PC-9 (cell line): ENCODE results near the gene ACAD11. TPM values are rescaled to one million over a fixed set of nuclear protein-coding genes. Genes with fewer than 3 reads are reported as not detected.

Source experiments
- Bru-seq: library from RNA; stranded (reverse); fragments of 400-500 nt; gene quantifications from one replicate; lab custom pipeline; 2021; lab: Mats Ljungman, UMichigan
- BruChase-seq, 2 experiments: library from RNA; stranded (reverse); fragments of 400-500 nt; gene quantifications; one replicate each; lab custom pipeline; 2021; lab: Mats Ljungman, UMichigan
- BruUV-seq: library from RNA; stranded (reverse); fragments of 400-500 nt; replicated peaks from 2 replicates; lab custom pipeline; 2021; lab: Mats Ljungman, UMichigan
- CTCF ChIA-PET: fragments of 300-600 bp; sonication (Branson Sonifier 250); formaldehyde crosslinking; loops from one replicate; lab custom pipeline; 2022; ENCODE audit warnings: antibody characterized with exemption; lab: Charles Lee
- POLR2A ChIA-PET: fragments of 300-600 bp; sonication (Branson Sonifier 250); formaldehyde crosslinking; loops from one replicate; lab custom pipeline; 2022; ENCODE audit warnings: antibody characterized with exemption; ENCODE audit not compliant: unreplicated experiment; lab: Charles Lee
- DNase-seq, 2 experiments: peaks; one replicate each; pipeline versions ENCODE4 v3.0.0 to v3.0.0-alpha.2; 2015 to 2022; ENCODE audit warnings: mixed read lengths in 1 of 2
- H2AFZ ChIP-seq: fragments of 200-600 bp; sonication (generic); 2 replicates; pipeline ENCODE4 v1.8.1; 2017; ENCODE audit warnings: antibody characterized with exemption
- H3F3A ChIP-seq: fragments of 200-600 bp; sonication (generic); 2 replicates; pipeline ENCODE4 v1.8.1; 2017; ENCODE audit warnings: antibody characterized with exemption, mild to moderate bottlenecking, low read depth; ENCODE audit not compliant: insufficient read depth
- H3K27ac ChIP-seq: fragments of 200-600 bp; sonication (generic); 2 replicates; pipeline ENCODE4 v1.6.1; 2016; ENCODE audit warnings: mixed run types
- H3K27me3 ChIP-seq: fragments of 200-600 bp; sonication (generic); 2 replicates; pipeline ENCODE4 v1.6.1; 2016; ENCODE audit warnings: low read depth, mixed run types; ENCODE audit not compliant: insufficient read depth
- H3K36me3 ChIP-seq: fragments of 200-600 bp; sonication (generic); 2 replicates; pipeline ENCODE4 v1.6.1; 2016; ENCODE audit warnings: low read depth, mixed run types
- H3K4me1 ChIP-seq: fragments of 200-600 bp; sonication (generic); replicated peaks from 2 replicates; pipeline ENCODE4 v1.6.1; 2016; ENCODE audit warnings: mixed run types; ENCODE audit not compliant: insufficient read depth
- H3K4me2 ChIP-seq: fragments of 200-600 bp; sonication (generic); 2 replicates; pipeline ENCODE4 v1.6.1; 2017; ENCODE audit warnings: mixed run types
- H3K4me3 ChIP-seq: fragments of 200-600 bp; sonication (generic); 2 replicates; pipeline ENCODE4 v1.6.1; 2016; ENCODE audit warnings: mixed run types
- H3K79me2 ChIP-seq: fragments of 200-600 bp; sonication (generic); 2 replicates; pipeline ENCODE4 v1.6.1; 2017; ENCODE audit warnings: low read depth, mixed run types
- H3K9me2 ChIP-seq: fragments of 200-600 bp; sonication (generic); 2 replicates; pipeline ENCODE4 v1.8.1; 2017; ENCODE audit warnings: mild to moderate bottlenecking; ENCODE audit not compliant: insufficient read depth
- H3K9me3 ChIP-seq: fragments of 200-600 bp; sonication (generic); 2 replicates; pipeline ENCODE4 v1.8.1; 2016; ENCODE audit warnings: low read depth; ENCODE audit not compliant: insufficient read depth
- H4K20me1 ChIP-seq: fragments of 200-600 bp; sonication (generic); 2 replicates; pipeline ENCODE4 v1.8.1; 2017; ENCODE audit not compliant: insufficient read depth
- CTCF ChIP-seq: fragments of 200-600 bp; sonication (generic); conservative IDR thresholded peaks from 2 replicates; pipeline ENCODE4 v1.6.1; 2017; ENCODE audit warnings: mixed run types, antibody characterized with exemption, mild to moderate bottlenecking, moderate library complexity
- EZH2 ChIP-seq: fragments of 200-600 bp; sonication (generic); IDR thresholded peaks from 2 replicates; pipeline ENCODE4 v1.8.0; 2017; ENCODE audit warnings: antibody characterized with exemption, low read depth
- intact Hi-C: fragments of 100-400 bp; cut with micrococcal nuclease; formaldehyde crosslinking; loops from one replicate; pipeline ENCODE4 v1.10.0; 2022; ENCODE audit not compliant: unreplicated experiment
- long read RNA-seq: library from polyadenylated mRNA; stranded (forward); transcript quantifications from one replicate; pipeline ENCODE4 v2.0.0, GENCODE V29; 2022
- total RNA-seq: library from RNA; stranded (reverse); gene quantifications from 2 replicates; pipeline ENCODE4 v1.2.3, GENCODE V29; 2021

The ACAD11 gene
- total RNA-seq (13.2 and 18.5 TPM in 2 replicates), Bru-seq, nascent RNA (percentile 52 among the genes with signal in this experiment), BruChase-seq, experiment 1, labeled RNA remaining after a 2-hour chase (percentile 78 among the genes with signal in this experiment), BruChase-seq, experiment 2, labeled RNA remaining after a 6-hour chase (percentile 76 among the genes with signal in this experiment)
- long read RNA-seq, full-length matches to known transcripts = 3 of 7 reads
- long read RNA-seq, partial matches to known transcripts = 1 of 7 reads
- long read RNA-seq, other reads (novel, unspliced or antisense) = 3 of 7 reads

- Histone ChIP-seq H3K9me2 (no peaks in the 10 kb centered on the region), H3K4me1 (peaks cover 23% of the 10 kb centered on the region), H3F3A (peaks cover 10% of the 10 kb centered on the region; the same call in 1 of the 2 replicates), H3K4me2 (peak within 1 kb of the TSS; percentile 94), H3K79me2 (peaks cover 44% of the 10 kb centered on the region), H3K27ac (peak within 1 kb of the TSS; percentile 70), H3K36me3 (0 out of 2 replicates have a peak, but pooled peaks cover 3% of the 10 kb centered on the region), H3K9me3 (no peaks in the 10 kb centered on the region), H2AFZ (peak within 1 kb of the TSS; percentile 97), H3K4me3 (peak within 1 kb of the TSS; percentile 82), H3K27me3 (no peaks in the 10 kb centered on the region), H4K20me1 (no peaks in the 10 kb centered on the region)
- intact Hi-C loops = no loop called here
- peak; percentile 56 to 69 for DNase-seq
- POLR2A ChIA-PET = interaction anchor here (0.7 kb wide), 2 partner anchors 25 to 1828 kb away, joined by 4 to 5 read pairs; no protein-coding TSS in a partner anchor
- TSS peak; percentile 67 for BruUV-seq
- CTCF ChIA-PET = no interaction called here
- TF ChIP-seq EZH2 = no peak
- TF ChIP-seq CTCF = peak; percentile 58; the same call in 1 of the 2 replicates
Measured at GRCh38 chr3:132659365-132660051, at the start of gene ACAD11. Gene ACAD11 (minus strand): TSS chr3:132659809. CDS start chr3:132659751, 58 bp downstream.

- no TSS peak for BruUV-seq
- Histone ChIP-seq H3K4me2 (no peak overlapping the region), H3F3A (no peaks in the 10 kb centered on the region), H3K27ac (no peak overlapping the region), H3K79me2 (no peaks in the 10 kb centered on the region), H3K4me3 (no peak overlapping the region), H3K4me1 (no peaks in the 10 kb centered on the region), H3K36me3 (peaks cover 9% of the 10 kb centered on the region; the same call in 1 of the 2 replicates), H2AFZ (no peak overlapping the region), H4K20me1 (no peaks in the 10 kb centered on the region), H3K9me3 (no peaks in the 10 kb centered on the region), H3K27me3 (no peaks in the 10 kb centered on the region), H3K9me2 (no peaks in the 10 kb centered on the region)
- TF ChIP-seq EZH2 = no peak
- TF ChIP-seq CTCF = no peak
- ChIA-PET CTCF (no interaction called here), POLR2A (no interaction called here)
- DNase-seq = no peak
- intact Hi-C loops = no loop called here
Measured at GRCh38 chr3:132703733-132704132, 44.1 kb upstream of the ACAD11 start.

- no peak overlapping the region for H3K4me3 ChIP-seq
- no peaks in the 10 kb centered on the region for H4K20me1 ChIP-seq
- POLR2A ChIA-PET = no interaction called here
- no peak for DNase-seq
- no peaks in the 10 kb centered on the region; the same call in none of the 2 replicates for H3K36me3 ChIP-seq
- H3F3A ChIP-seq = no peaks in the 10 kb centered on the region
- CTCF ChIA-PET = no interaction called here
- no TSS peak for BruUV-seq
- H2AFZ ChIP-seq = no peak overlapping the region
- H3K9me2 ChIP-seq = no peaks in the 10 kb centered on the region
- no peaks in the 10 kb centered on the region for H3K79me2 ChIP-seq
- H3K4me1 ChIP-seq = no peaks in the 10 kb centered on the region
- TF ChIP-seq EZH2 (no peak), CTCF (no peak)
- H3K9me3 ChIP-seq = no peaks in the 10 kb centered on the region
- intact Hi-C loops = no loop called here
- no peak overlapping the region for H3K27ac ChIP-seq
- H3K27me3 ChIP-seq = no peaks in the 10 kb centered on the region
- no peak overlapping the region for H3K4me2 ChIP-seq
Measured at GRCh38 chr3:132695422-132695821, 35.8 kb upstream of the ACAD11 start.
